GM18951 (cell line): ENCODE results near the gene CFAP221.

Experiments used
- POLR2A ChIP-seq: IDR thresholded peaks from 4 replicates; pipeline ENCODE4 v1.6.1; 2011; ENCODE audit warnings: mild to moderate bottlenecking; ENCODE audit not compliant: insufficient read length, insufficient read depth; ENCODE audit errors: extremely low read depth
- in situ Hi-C: fragments of 300-500 bp; cut with MboI; formaldehyde crosslinking; loops from one replicate; pipeline ENCODE4 v1.12.0; 2022; ENCODE audit warnings: low sequenced_read_pairs, mixed read lengths, inconsistent platforms; ENCODE audit not compliant: unreplicated experiment

The CFAP221 gene

GRCh38 chr2:119544075-119544938 lies at the start of gene CFAP221:
Gene CFAP221, plus strand, starts transcription at chr2:119544449. Its CDS starts 1,683 bp downstream, at chr2:119546132.
- in situ Hi-C loops: no loop called here
- no peak for TF ChIP-seq POLR2A

GRCh38 chr2:119495948-119496347 lies 48.3 kb upstream of the CFAP221 start:
- no peak for TF ChIP-seq POLR2A
- in situ Hi-C loops: no loop called here

GRCh38 chr2:119496682-119497081 lies 47.6 kb upstream of the CFAP221 start:
- no peak for TF ChIP-seq POLR2A
- in situ Hi-C loops: no loop called here

GRCh38 chr2:119508756-119509155 lies 35.5 kb upstream of the CFAP221 start:
- no peak for TF ChIP-seq POLR2A
- in situ Hi-C loops: no loop called here

- TF ChIP-seq POLR2A: no peak
- in situ Hi-C loops: no loop called here
Observed at GRCh38 chr2:119511989-119512388, 32.3 kb upstream of the CFAP221 start.

- in situ Hi-C loops: no loop called here
- no peak for TF ChIP-seq POLR2A
Observed at GRCh38 chr2:119512946-119513345, 31.3 kb upstream of the CFAP221 start.

GRCh38 chr2:119513832-119514231 lies 30.4 kb upstream of the CFAP221 start:
- in situ Hi-C loops: no loop called here
- TF ChIP-seq POLR2A: no peak

- no peak for TF ChIP-seq POLR2A
- in situ Hi-C loops: no loop called here
Observed at GRCh38 chr2:119516121-119516520, 28.1 kb upstream of the CFAP221 start.

- TF ChIP-seq POLR2A: no peak
- in situ Hi-C loops: no loop called here
Observed at GRCh38 chr2:119517433-119517832, 26.8 kb upstream of the CFAP221 start.

GRCh38 chr2:119518401-119519056 lies 25.7 kb upstream of the CFAP221 start:
- no peak for TF ChIP-seq POLR2A
- in situ Hi-C loops: no loop called here

GRCh38 chr2:119519057-119519408 lies 25.2 kb upstream of the CFAP221 start:
- TF ChIP-seq POLR2A: no peak
- in situ Hi-C loops: no loop called here

GRCh38 chr2:119520696-119521432 lies 23.4 kb upstream of the CFAP221 start:
- in situ Hi-C loops: no loop called here

GRCh38 chr2:119521433-119522050 lies 22.7 kb upstream of the CFAP221 start:
- TF ChIP-seq POLR2A: no peak
- in situ Hi-C loops: no loop called here

More at GRCh38 chr2:119520696-119521432, 23.4 kb upstream of the CFAP221 start:
- no peak for TF ChIP-seq POLR2A
